Glutamatergic neuron (in vitro differentiated cells): ENCODE results near the gene ARHGEF9. TPM values are rescaled to one million over a fixed set of nuclear protein-coding genes. Genes with fewer than 3 reads are reported as not detected.
"Not testable (repeated sequence)": the region's sequence is repeated elsewhere in the genome, so short reads cannot be mapped to it uniquely, and the experiment has no call there.

Experiments used
- DNase-seq: peaks from one replicate; pipeline ENCODE4 v3.0.0; 2022
- H3K27ac Mint-ChIP-seq: one replicate; pipeline ENCODE4 v1.8.0; 2020; ENCODE audit warnings: mild to moderate bottlenecking, mixed read lengths, inconsistent platforms; ENCODE audit not compliant: unreplicated experiment
- H3K27me3 Mint-ChIP-seq: one replicate; pipeline ENCODE4 v1.8.0; 2020; ENCODE audit warnings: mild to moderate bottlenecking, moderate library complexity, mixed read lengths, inconsistent platforms; ENCODE audit not compliant: unreplicated experiment
- H3K36me3 Mint-ChIP-seq: one replicate; pipeline ENCODE4 v1.8.0; 2020; ENCODE audit warnings: mild to moderate bottlenecking, mixed read lengths, inconsistent platforms; ENCODE audit not compliant: unreplicated experiment
- H3K4me1 Mint-ChIP-seq: one replicate; pipeline ENCODE4 v1.8.0; 2020; ENCODE audit warnings: mild to moderate bottlenecking, low read depth, mixed read lengths, inconsistent platforms; ENCODE audit not compliant: unreplicated experiment
- H3K4me3 Mint-ChIP-seq: one replicate; pipeline ENCODE4 v1.8.0; 2020; ENCODE audit warnings: mild to moderate bottlenecking, mixed read lengths, inconsistent platforms; ENCODE audit not compliant: unreplicated experiment
- H3K9me3 Mint-ChIP-seq: one replicate; pipeline ENCODE4 v1.8.0; 2020; ENCODE audit warnings: mild to moderate bottlenecking, moderate library complexity, mixed read lengths, inconsistent platforms; ENCODE audit not compliant: unreplicated experiment
- total RNA-seq: library from RNA; stranded (reverse); fragmentation: NEBNext Ultra II Directional; extraction: Animal tissue kit (Norgen Biotek cat#: 25700); gene quantifications from one replicate; pipeline ENCODE4 v1.2.1, GENCODE V29; 2021; ENCODE audit not compliant: unreplicated experiment
- TF ChIP-seq, protein P1 (sequence below): fragments of 200-600 bp; sonication (generic); IDR thresholded peaks from one replicate; pipeline ENCODE4 v1.5.0; 2021; ENCODE audit not compliant: partially characterized antibody, unreplicated experiment

ARHGEF9 gene
- total RNA-seq, 1 donor from 2014 or later: 138 TPM

- no peak for DNase-seq
- Mint-ChIP-seq H3K27ac (peak overlapping the region; percentile 24), H3K4me3 (no peak overlapping the region), H3K27me3 (peaks cover 2% of the 10 kb centered on the region), H3K4me1 (peaks cover 8% of the 10 kb centered on the region), H3K36me3 (no peaks in the 10 kb centered on the region), H3K9me3 (peaks cover 4% of the 10 kb centered on the region)
- TF ChIP-seq, protein P1, sequence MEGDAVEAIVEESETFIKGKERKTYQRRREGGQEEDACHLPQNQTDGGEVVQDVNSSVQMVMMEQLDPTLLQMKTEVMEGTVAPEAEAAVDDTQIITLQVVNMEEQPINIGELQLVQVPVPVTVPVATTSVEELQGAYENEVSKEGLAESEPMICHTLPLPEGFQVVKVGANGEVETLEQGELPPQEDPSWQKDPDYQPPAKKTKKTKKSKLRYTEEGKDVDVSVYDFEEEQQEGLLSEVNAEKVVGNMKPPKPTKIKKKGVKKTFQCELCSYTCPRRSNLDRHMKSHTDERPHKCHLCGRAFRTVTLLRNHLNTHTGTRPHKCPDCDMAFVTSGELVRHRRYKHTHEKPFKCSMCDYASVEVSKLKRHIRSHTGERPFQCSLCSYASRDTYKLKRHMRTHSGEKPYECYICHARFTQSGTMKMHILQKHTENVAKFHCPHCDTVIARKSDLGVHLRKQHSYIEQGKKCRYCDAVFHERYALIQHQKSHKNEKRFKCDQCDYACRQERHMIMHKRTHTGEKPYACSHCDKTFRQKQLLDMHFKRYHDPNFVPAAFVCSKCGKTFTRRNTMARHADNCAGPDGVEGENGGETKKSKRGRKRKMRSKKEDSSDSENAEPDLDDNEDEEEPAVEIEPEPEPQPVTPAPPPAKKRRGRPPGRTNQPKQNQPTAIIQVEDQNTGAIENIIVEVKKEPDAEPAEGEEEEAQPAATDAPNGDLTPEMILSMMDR: no peak
Measured at GRCh38 chrX:63810746-63811145, 25.7 kb upstream of the ARHGEF9 start.

DNA sequence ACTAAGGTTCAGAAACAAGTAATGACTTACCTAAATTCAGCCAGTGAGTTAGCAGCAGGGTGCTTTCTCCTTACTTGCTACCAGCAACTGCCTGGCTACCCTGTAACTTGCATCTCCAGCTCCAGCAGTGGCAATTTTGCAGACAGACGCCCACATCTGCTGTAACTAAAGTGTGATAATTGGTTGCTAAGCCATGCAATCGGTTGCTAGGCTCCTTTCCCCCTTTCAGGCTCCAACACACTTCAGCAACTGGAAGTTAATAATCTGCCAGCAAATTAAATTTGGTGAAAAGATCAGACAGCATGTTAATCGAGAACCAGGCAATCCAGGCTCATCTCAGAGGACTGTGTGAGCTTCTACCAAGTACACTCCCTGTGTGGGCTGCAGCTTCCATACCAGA, 24.2 kb upstream of the ARHGEF9 start:
- Mint-ChIP-seq H3K4me1 (peaks cover 8% of the 10 kb centered on the region), H3K9me3 (peaks cover 4% of the 10 kb centered on the region), H3K27me3 (peaks cover 5% of the 10 kb centered on the region), H3K4me3 (no peak overlapping the region), H3K27ac (peak overlapping the region; percentile 59), H3K36me3 (no peaks in the 10 kb centered on the region)
- DNase-seq: no peak
- TF ChIP-seq, protein P1: no peak

DNA sequence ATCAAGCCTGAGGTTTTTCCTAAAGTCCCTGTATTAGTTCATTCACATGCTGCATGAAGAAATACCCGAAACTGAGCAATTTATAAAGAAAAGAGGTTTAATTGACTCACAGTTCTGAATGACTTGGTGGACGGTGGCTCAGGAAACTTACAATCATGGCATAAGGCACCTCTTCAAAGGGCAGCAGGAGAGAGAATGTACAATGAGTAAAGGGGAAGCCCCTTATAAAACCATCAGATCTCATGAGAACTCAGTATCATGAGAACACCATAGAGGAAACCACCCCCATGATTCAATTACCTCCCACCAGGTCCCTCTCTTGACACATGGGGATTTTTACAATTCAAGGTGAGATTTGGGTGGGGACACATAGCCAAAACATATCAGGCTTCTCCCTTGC, 10.4 kb upstream of the ARHGEF9 start:
- not testable (repeated sequence) for H3K27ac Mint-ChIP-seq, H3K9me3 Mint-ChIP-seq, H3K36me3 Mint-ChIP-seq, H3K4me1 Mint-ChIP-seq, DNase-seq, H3K4me3 Mint-ChIP-seq, H3K27me3 Mint-ChIP-seq

- no peak for DNase-seq
- H3K27ac Mint-ChIP-seq: no peak overlapping the region
- H3K4me3 Mint-ChIP-seq: peak overlapping the region; percentile 89
Measured at GRCh38 chrX:63785708-63786040, 660 bp upstream of the ARHGEF9 start.

GRCh38 chrX:63784346-63784901, 590 bp downstream of the ARHGEF9 start:
- peak overlapping the region; percentile 64 for H3K27ac Mint-ChIP-seq

More at GRCh38 chrX:63785708-63786040, 660 bp upstream of the ARHGEF9 start:
- no peaks in the 10 kb centered on the region for H3K27me3 Mint-ChIP-seq
- H3K9me3 Mint-ChIP-seq: no peaks in the 10 kb centered on the region
- H3K4me1 Mint-ChIP-seq: peaks cover 3% of the 10 kb centered on the region
- H3K36me3 Mint-ChIP-seq: no peaks in the 10 kb centered on the region
- TF ChIP-seq, protein P1: no peak

More at GRCh38 chrX:63784346-63784901, 590 bp downstream of the ARHGEF9 start:
- Mint-ChIP-seq H3K9me3 (no peaks in the 10 kb centered on the region), H3K4me1 (peaks cover 3% of the 10 kb centered on the region), H3K36me3 (no peaks in the 10 kb centered on the region), H3K4me3 (peak overlapping the region; percentile 89), H3K27me3 (no peaks in the 10 kb centered on the region)
- TF ChIP-seq, protein P1: no peak
- DNase-seq: peak; percentile 14
